Measurements from ENCODE around the gene WDR17.
A peak's percentile ranks its signal among the peaks of the same experiment; 100 is the strongest.

WDR17 gene

DNA sequence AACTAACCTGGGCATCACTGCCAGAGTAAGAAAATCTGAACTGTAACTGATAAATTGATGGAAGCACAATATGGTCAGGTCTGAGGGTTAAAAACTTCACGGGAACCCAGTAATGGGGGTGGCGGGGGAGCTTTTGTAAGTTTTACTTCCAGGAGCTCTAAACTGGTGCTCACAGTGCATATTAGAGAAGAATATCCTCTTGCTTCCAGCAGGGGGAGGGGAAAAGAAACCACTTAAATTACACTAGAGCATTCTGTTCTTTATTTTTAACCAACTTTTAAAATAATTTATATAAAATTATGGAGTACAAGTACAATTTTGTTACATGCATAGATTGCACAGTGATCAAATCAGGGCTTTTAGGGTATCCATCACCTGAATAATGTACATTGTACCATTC, 33.7 kb downstream of the WDR17 start:
- no peak for DNase-seq (ENCODE audit: low spot score)

- DNase-seq (ENCODE audit: low spot score) = no peak
Measured at GRCh38 chr4:176102414-176103063, 36.9 kb downstream of the WDR17 start.

- DNase-seq (ENCODE audit: low spot score) = no peak
Measured at GRCh38 chr4:176107695-176108094, 42.1 kb downstream of the WDR17 start.

- peak; percentile 53 for DNase-seq (ENCODE audit: low spot score)
Measured at GRCh38 chr4:176123710-176124407, 58.2 kb downstream of the WDR17 start.

DNA sequence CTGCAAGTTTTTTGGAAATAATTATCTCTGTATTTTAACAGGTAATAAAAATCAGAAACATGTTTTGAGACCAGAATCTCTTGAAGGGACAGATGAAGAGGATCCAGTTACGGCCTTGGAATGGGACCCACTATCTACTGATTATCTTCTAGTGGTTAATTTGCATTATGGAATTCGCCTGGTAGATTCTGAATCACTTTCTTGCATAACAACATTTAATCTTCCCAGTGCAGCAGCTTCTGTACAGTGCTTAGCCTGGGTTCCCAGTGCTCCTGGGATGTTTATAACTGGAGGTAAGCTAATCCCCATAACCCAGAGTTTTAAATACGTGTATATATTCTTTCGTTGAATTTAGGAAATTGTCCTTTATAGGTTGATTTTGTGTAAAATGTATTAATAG, 59.4 kb downstream of the WDR17 start:
- DNase-seq (ENCODE audit: low spot score) = no peak

GRCh38 chr4:176134670-176135069, 69.0 kb downstream of the WDR17 start:
- no peak for DNase-seq (ENCODE audit: low spot score)

DNA sequence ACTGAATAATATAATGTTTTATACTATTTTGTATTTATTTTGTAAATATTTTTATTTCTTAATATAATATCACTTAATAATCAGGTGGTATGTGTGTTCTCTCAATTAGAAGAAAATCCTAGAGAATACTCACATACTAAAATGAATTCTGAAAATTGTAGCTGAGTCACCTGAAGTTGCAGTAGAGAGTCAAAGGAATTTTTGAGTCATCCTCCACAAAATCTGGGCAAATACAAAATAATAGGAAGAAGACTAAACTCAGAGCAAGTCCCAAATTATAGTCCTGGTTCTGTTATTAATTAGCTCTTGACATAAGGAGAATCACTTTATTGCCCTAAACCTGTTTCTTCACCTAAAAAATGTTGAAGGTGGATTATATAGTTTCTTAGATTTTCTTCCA, 72.0 kb downstream of the WDR17 start:
- DNase-seq (ENCODE audit: low spot score) = no peak

GRCh38 chr4:176139518-176139917, 73.9 kb downstream of the WDR17 start:
- no peak for DNase-seq (ENCODE audit: low spot score)

DNA sequence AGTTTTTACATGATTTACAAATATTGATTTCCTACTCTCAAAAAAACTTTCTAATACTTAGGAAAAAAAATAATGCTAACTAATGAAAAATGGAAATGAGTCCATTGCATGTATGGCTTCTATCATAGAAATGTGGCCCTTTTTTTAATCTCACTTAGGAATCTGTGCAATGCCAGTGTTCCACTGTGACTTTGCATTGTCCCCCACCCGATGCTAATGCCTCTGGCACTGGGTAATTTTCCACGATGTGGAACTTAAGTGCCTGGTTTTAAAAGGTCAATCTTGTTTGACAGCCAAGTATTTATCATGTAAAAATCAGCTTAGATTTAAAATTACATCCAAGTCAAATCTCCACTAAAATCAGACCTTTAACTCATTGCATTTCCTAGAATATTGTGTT, 76.6 kb downstream of the WDR17 start:
- DNase-seq (ENCODE audit: low spot score) = no peak

DNA sequence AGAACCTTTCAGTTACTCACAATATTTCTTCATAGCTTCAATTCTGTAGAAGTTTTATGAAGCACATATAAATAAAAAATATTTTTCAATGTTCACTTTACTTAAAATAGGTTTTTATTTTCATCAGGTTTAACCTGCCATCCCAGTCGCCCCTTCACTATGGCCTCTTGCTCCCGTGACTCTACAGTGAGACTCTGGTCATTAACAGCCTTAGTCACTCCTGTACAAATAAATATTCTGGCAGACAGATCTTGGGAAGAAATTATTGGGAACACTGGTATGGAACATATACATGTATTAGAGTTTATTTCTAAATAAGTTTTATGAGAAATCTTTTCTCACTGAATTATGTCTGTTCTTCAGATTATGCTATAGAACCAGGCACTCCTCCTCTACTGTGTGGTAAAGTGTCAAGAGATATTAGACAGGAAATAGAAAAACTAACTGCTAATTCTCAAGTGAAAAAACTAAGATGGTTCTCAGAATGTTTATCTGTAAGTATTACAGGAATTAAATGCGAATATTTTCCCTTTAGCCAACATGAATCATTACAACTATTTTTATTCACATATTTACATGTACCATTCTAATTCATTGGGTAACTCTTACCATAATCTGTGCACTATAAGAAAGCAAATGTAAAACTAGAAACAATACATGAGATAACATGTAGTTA, 84.2 kb downstream of the WDR17 start:
- DNase-seq (ENCODE audit: low spot score) = no peak

DNA sequence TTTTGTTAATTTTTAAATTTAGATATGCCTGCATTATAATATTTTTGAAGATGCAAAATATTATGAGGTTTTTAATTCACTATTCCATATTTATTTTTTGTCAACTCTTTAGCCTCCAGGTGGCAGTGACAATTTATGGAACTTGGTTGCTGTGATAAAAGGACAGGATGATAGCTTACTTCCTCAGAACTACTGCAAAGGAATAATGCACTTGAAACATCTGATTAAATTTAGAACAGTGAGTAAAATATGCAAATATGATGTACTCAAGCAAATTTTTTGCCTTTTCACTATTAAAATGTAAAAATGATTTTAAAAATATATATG, 84.7 kb downstream of the WDR17 start:
- DNase-seq (ENCODE audit: low spot score) = peak; percentile 14

DNA sequence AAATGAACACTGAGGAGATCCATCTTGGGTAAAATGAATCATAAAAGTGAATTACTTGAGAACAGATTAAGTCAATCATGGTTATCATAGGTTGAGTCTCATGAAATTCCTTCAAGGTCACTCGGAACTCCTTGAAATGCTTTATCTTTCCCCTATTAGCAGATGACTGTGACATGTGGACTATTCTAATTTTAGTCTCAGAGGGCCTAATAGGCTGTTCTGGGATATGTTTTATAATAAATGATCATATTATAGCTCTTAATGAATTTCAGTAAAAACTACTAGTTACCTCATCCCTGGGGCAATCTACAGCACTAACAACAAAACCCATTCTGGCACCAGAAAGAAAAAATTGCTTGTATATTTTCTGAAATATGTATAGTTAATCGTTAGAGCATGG, 85.1 kb downstream of the WDR17 start:
- no peak for DNase-seq (ENCODE audit: low spot score)

DNA sequence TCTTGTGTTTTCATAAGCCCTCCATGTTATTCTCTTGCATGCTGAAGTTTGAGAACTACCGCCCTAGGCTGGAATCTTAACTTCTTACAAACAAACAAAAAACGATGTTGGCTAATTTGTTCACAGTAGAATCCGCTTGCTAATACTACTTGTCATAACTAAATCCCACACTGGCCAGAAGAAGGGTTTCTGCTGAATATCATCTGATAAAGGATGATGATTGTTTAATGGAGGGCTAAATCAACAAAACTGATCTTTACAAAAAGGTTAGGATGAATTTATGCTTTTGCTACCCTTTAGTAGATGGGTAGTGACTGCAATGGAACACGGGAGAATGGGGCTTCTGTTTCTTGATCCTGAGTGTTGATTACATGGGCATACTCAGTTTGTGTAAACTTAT, 87.5 kb downstream of the WDR17 start:
- DNase-seq (ENCODE audit: low spot score) = no peak

GRCh38 chr4:176156656-176157055, 91.0 kb downstream of the WDR17 start:
- DNase-seq (ENCODE audit: low spot score) = no peak

DNA sequence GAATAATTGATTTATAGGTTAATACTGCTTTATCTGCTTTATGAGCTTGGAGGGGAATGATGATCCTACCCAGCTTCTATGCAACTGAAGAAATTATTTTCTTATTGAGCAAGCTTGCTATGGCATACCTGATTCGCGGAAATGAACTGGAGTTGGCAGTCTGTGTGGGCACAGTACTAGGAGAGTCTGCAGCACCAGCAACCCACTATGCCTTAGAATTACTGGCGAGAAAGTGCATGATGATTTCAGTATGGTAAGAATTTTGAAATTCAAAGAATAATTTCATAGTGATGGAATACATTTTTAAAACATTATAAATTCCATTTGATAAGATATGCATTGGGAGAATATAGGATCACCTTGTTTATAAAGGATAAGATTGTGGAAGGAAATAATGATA, 97.4 kb downstream of the WDR17 start:
- DNase-seq (ENCODE audit: low spot score) = no peak

DNA sequence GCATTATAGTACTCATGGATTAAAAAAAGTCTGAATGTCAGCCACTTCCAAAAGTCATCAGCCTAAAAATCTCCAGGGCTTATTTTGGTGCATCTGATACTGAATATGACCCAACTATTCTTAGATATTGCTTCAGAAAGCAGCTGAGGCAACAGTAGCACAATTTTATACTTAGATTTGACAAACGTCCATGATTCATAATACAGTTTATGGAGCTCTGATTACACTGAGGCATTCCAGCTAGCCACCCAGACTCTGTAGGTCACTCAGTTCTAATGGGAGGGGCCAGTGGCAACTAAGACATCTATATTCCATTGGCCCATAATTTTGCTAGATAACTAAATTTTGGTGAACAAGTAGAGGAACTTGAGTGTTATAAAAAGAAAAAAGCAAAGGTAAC, 119.4 kb downstream of the WDR17 start:
- no peak for DNase-seq (ENCODE audit: low spot score)

- DNase-seq (ENCODE audit: low spot score) = no peak
Measured at GRCh38 chr4:176186067-176186466, 120.4 kb downstream of the WDR17 start.

DNA sequence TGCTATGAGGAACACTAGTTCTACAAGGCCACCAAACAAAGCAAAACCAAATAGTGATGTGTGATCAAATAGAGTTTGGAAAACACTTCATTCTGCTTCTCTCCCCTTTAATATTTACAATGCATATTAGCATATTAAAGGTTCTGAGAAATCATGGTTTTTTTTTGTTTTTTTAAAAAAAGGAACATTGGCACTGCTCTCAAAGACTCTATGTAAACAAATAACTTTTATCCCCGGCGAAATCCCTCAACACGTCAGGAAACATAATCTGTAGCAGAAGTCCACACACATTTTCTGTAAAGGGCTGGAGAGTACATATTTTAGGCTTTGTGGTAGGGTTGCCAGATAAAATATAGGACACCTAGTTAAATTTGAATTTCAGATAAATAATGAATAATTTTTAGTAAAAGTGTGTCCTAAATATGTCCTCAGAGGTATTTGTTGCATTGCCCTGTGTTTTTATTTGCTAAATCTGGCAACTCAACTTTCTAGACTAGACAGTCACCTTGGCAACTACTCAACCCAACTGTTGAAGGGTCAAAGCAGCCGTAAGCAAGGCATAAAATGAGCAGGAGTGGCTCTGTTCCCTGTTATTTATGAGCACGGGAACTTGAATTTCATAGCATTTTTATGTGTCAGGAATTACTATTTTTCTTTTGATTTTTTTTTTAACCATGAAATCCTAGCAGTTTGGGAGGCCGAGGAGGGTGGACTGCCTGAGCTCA, 121.2 kb downstream of the WDR17 start:
- no peak for DNase-seq (ENCODE audit: low spot score)

DNA sequence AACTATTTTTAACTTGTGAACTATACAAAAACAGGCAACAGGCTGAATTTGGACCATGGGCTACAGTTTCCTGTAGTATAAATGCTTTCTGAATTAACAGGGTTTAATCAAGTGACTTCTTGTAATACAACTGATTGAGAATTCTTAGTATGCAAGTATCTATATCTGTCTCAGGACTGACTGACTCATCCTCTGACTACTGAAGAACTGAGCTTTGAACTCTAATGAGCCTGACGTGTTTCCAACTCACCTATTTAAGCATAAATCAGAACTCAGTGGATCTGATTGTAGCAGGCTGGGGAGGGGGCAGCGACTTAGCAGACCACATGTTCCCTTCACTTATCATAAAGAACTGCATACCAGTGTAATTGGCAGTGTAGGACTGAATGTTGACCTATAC, 122.0 kb downstream of the WDR17 start:
- DNase-seq (ENCODE audit: low spot score) = no peak

GRCh38 chr4:176188654-176189053, 123.0 kb downstream of the WDR17 start:
- no peak for DNase-seq (ENCODE audit: low spot score)

GRCh38 chr4:176189891-176190795, 124.5 kb downstream of the WDR17 start:
- no peak for DNase-seq (ENCODE audit: low spot score)

- DNase-seq (ENCODE audit: low spot score) = no peak
Measured at GRCh38 chr4:176191974-176192373, 126.3 kb downstream of the WDR17 start.
